HepG2 (cell line): ENCODE results near the gene JUND.

ENCODE experiments used
- MAFF ChIP-seq: IDR thresholded peaks from 2 replicates; pipeline ENCODE4 v1.6.1; 2011; ENCODE audit warnings: low read depth, low read length, improper control_type of control experiment
- SMC3 ChIP-seq: IDR thresholded peaks from 2 replicates; pipeline ENCODE4 v1.6.1; 2011; ENCODE audit warnings: low read length, improper control_type of control experiment

GRCh38 chr19:18312092-18312534, 30.7 kb upstream of the JUND start:
- TF ChIP-seq MAFF: no peak
- TF ChIP-seq SMC3: no peak
